ENCODE measurements around the gene EPN2. TPM values are rescaled to one million over a fixed set of nuclear protein-coding genes. Genes with fewer than 3 reads are reported as not detected.

Gene EPN2
- total and polyA plus RNA-seq, 10 of the 15 experiments (the other 5 are each of a cell fraction or from before 2014, with no cell fraction given): 0.26 to 8.4 (median 4.7) TPM

GRCh38 chr17:19307521-19307920 lies 70.4 kb downstream of the EPN2 start (continued):
- TF ChIP-seq MYC (IDR thresholded peaks at IDR 0.05; ENCODE audit: insufficient read depth, insufficient read length, insufficient replicate concordance, low read length, severe bottlenecking): no peak
- no peak for TF ChIP-seq MXI1 (IDR thresholded peaks at IDR 0.05; ENCODE audit: low read depth, low read length)
- no peak for TF ChIP-seq ZZZ3 (IDR thresholded peaks at IDR 0.05; ENCODE audit: control insufficient read depth, insufficient read length, low read depth)
- TF ChIP-seq TBL1XR1 (IDR thresholded peaks at IDR 0.05; ENCODE audit: low read depth, low read length): no peak
- no peak for TF ChIP-seq LARP7 (IDR thresholded peaks at IDR 0.05)
- no peak for TF ChIP-seq SIN3A (IDR thresholded peaks at IDR 0.05; ENCODE audit: low read depth, low read length)
- TF ChIP-seq ATF2 (IDR thresholded peaks at IDR 0.05; ENCODE audit: low read length): no peak
- TF ChIP-seq ZNF217 (IDR thresholded peaks at IDR 0.05): no peak
- TF ChIP-seq EP300 (IDR thresholded peaks at IDR 0.05; ENCODE audit: borderline replicate concordance in 1 of 2, control insufficient read depth in 1 of 2, low read depth in 2 of 2, low read length in 2 of 2): no peak
- TF ChIP-seq GATAD2B (conservative IDR thresholded peaks at IDR 0.05; ENCODE audit: low read depth): no peak

- intact Hi-C loops (cut with micrococcal nuclease; ENCODE audit: unreplicated experiment) (no loop called here), in situ Hi-C loops (cut with MboI) (no loop called here)
- H4K20me1 ChIP-seq (ENCODE audit: control insufficient read depth, insufficient read depth): peaks cover 3% of the 10 kb centered on the region; the same call in 1 of the 2 replicates
- no peak for ATAC-seq
- ChIA-PET POLR2A (no interaction called here), CTCF (interaction anchor here (0.6 to 2.1 kb wide), 3 partner anchors 15 to 64 kb away, joined by 3 to 9 read pairs (median 3); no protein-coding TSS in a partner anchor), RAD21 (ENCODE audit: unreplicated experiment) (no interaction called here), SMC1A (ENCODE audit: uncharacterized antibody, unreplicated experiment) (interaction anchor here (1.7 kb wide), 1 partner anchor 24 kb away, joined by 4 read pairs; no protein-coding TSS in a partner anchor)
- no peak for TF ChIP-seq HSF1 (IDR thresholded peaks at IDR 0.05; ENCODE audit: low read depth, low read length)
- no peak for TF ChIP-seq CEBPB (IDR thresholded peaks at IDR 0.05; ENCODE audit: borderline replicate concordance in 1 of 2, low read depth in 2 of 2, low read length in 2 of 2)
- TF ChIP-seq EP300 (IDR thresholded peaks at IDR 0.05; ENCODE audit: borderline replicate concordance in 1 of 2, control insufficient read depth in 1 of 2, low read depth in 2 of 2, low read length in 2 of 2): no peak
- no peak for DNase-seq (ENCODE audit: low read depth, low spot score)
- no peak overlapping the region for H3K4me2 ChIP-seq (ENCODE audit: control insufficient read depth, insufficient read depth)
- no peaks in the 10 kb centered on the region for H3K79me2 ChIP-seq (ENCODE audit: control insufficient read depth, insufficient read depth, low read length)
- no TSS peak for BruUV-seq (replicated peaks)
- H3K9me3 ChIP-seq (replicated peaks; ENCODE audit: control insufficient read depth, insufficient read depth, low read length): no peaks in the 10 kb centered on the region
- no peak overlapping the region for H3K9ac ChIP-seq (ENCODE audit: control insufficient read depth, insufficient read depth, low read length)
- no peak overlapping the region for H2AFZ ChIP-seq (ENCODE audit: control insufficient read depth, low read depth, low read length)
- no peak for FAIRE-seq
- no peak overlapping the region for H3K4me3 ChIP-seq
- no peak overlapping the region for H3K27ac ChIP-seq (ENCODE audit: control insufficient read depth, insufficient read depth)
- WGBS (ENCODE audit: insufficient coverage, insufficient replicate concordance, low lambda C conversion rate, missing lambda C conversion rate): 76% methylated on average over 8 of the region's 8 CpGs
- H3K36me3 ChIP-seq (ENCODE audit: control insufficient read depth in 2 of 2, insufficient read depth in 2 of 2, low read length in 1 of 2): no peaks in the 10 kb centered on the region; a peak in 1 of 4 replicates
- no peaks in the 10 kb centered on the region; a peak in 1 of 4 replicates for H3K27me3 ChIP-seq (replicated peaks in 1 of 2; ENCODE audit: control insufficient read depth in 2 of 2, insufficient read depth in 2 of 2, low read length in 1 of 2)
- H3K4me1 ChIP-seq (ENCODE audit: control insufficient read depth, insufficient read depth, low read length): peaks cover 38% of the 10 kb centered on the region
Observed at GRCh38 chr17:19308398-19308797, 71.2 kb downstream of the EPN2 start.

All from GM12878 (cell line).